ENCODE measurements around the gene GOLGB1. TPM values are rescaled to one million over a fixed set of nuclear protein-coding genes. Genes with fewer than 3 reads are reported as not detected.

The GOLGB1 gene
- polyA plus RNA-seq, 1 donor from 2014 or later, result 30.2 TPM

- no peak overlapping the region for H2AFZ ChIP-seq (ENCODE audit: low read depth, low read length)
Observed at GRCh38 chr3:121758727-121759450, 9.3 kb upstream of the GOLGB1 start.

GRCh38 chr3:121757812-121758545, 8.4 kb upstream of the GOLGB1 start:
- Histone ChIP-seq H3K36me3 (ENCODE audit: insufficient read depth, low read length) (no peaks in the 10 kb centered on the region), H3K9me3 (ENCODE audit: low read length) (no peaks in the 10 kb centered on the region), H3K9ac (ENCODE audit: low read length) (no peak overlapping the region), H3K4me2 (ENCODE audit: low read length) (no peak overlapping the region), H3K79me2 (replicated peaks; ENCODE audit: insufficient read depth, low read length) (no peaks in the 10 kb centered on the region), H3F3A (ENCODE audit: insufficient read depth, low read length, poor library complexity, severe bottlenecking) (no peaks in the 10 kb centered on the region), H3K9me2 (ENCODE audit: insufficient read depth, low read length) (no peaks in the 10 kb centered on the region), H3K27me3 (ENCODE audit: insufficient read depth, low read depth, low read length) (no peaks in the 10 kb centered on the region), H2AFZ (ENCODE audit: low read depth, low read length) (no peak overlapping the region), H3K4me3 (ENCODE audit: low read length) (no peak overlapping the region), H4K20me1 (ENCODE audit: insufficient read depth) (no peaks in the 10 kb centered on the region), H3K27ac (ENCODE audit: low read length) (no peak overlapping the region)
- no peak for TF ChIP-seq RAD21 (conservative IDR thresholded peaks at IDR 0.05)
- no peak for TF ChIP-seq MXI1 (conservative IDR thresholded peaks at IDR 0.05; ENCODE audit: poor library complexity, severe bottlenecking)

More at GRCh38 chr3:121758727-121759450, 9.3 kb upstream of the GOLGB1 start:
- H3K4me3 ChIP-seq (ENCODE audit: low read length), result no peak overlapping the region
- no peaks in the 10 kb centered on the region for H3F3A ChIP-seq (ENCODE audit: insufficient read depth, low read length, poor library complexity, severe bottlenecking)
- H4K20me1 ChIP-seq (ENCODE audit: insufficient read depth), result no peaks in the 10 kb centered on the region
- H3K79me2 ChIP-seq (replicated peaks; ENCODE audit: insufficient read depth, low read length), result no peaks in the 10 kb centered on the region
- TF ChIP-seq POLR2AphosphoS5 (IDR thresholded peaks at IDR 0.05), result no peak
- no peak for TF ChIP-seq EZH2 (IDR thresholded peaks at IDR 0.05; ENCODE audit: borderline replicate concordance, insufficient read depth, low read length, poor library complexity, severe bottlenecking)
- TF ChIP-seq TAF1 (IDR thresholded peaks at IDR 0.05; ENCODE audit: low read depth), result no peak
- TF ChIP-seq MXI1 (conservative IDR thresholded peaks at IDR 0.05; ENCODE audit: poor library complexity, severe bottlenecking), result no peak
- TF ChIP-seq, protein P1, sequence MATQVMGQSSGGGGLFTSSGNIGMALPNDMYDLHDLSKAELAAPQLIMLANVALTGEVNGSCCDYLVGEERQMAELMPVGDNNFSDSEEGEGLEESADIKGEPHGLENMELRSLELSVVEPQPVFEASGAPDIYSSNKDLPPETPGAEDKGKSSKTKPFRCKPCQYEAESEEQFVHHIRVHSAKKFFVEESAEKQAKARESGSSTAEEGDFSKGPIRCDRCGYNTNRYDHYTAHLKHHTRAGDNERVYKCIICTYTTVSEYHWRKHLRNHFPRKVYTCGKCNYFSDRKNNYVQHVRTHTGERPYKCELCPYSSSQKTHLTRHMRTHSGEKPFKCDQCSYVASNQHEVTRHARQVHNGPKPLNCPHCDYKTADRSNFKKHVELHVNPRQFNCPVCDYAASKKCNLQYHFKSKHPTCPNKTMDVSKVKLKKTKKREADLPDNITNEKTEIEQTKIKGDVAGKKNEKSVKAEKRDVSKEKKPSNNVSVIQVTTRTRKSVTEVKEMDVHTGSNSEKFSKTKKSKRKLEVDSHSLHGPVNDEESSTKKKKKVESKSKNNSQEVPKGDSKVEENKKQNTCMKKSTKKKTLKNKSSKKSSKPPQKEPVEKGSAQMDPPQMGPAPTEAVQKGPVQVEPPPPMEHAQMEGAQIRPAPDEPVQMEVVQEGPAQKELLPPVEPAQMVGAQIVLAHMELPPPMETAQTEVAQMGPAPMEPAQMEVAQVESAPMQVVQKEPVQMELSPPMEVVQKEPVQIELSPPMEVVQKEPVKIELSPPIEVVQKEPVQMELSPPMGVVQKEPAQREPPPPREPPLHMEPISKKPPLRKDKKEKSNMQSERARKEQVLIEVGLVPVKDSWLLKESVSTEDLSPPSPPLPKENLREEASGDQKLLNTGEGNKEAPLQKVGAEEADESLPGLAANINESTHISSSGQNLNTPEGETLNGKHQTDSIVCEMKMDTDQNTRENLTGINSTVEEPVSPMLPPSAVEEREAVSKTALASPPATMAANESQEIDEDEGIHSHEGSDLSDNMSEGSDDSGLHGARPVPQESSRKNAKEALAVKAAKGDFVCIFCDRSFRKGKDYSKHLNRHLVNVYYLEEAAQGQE (IDR thresholded peaks at IDR 0.05; ENCODE audit: borderline replicate concordance), result no peak
- no peak for TF ChIP-seq EP300 (conservative IDR thresholded peaks at IDR 0.05; ENCODE audit: poor library complexity, severe bottlenecking)
- TF ChIP-seq, protein P2, sequence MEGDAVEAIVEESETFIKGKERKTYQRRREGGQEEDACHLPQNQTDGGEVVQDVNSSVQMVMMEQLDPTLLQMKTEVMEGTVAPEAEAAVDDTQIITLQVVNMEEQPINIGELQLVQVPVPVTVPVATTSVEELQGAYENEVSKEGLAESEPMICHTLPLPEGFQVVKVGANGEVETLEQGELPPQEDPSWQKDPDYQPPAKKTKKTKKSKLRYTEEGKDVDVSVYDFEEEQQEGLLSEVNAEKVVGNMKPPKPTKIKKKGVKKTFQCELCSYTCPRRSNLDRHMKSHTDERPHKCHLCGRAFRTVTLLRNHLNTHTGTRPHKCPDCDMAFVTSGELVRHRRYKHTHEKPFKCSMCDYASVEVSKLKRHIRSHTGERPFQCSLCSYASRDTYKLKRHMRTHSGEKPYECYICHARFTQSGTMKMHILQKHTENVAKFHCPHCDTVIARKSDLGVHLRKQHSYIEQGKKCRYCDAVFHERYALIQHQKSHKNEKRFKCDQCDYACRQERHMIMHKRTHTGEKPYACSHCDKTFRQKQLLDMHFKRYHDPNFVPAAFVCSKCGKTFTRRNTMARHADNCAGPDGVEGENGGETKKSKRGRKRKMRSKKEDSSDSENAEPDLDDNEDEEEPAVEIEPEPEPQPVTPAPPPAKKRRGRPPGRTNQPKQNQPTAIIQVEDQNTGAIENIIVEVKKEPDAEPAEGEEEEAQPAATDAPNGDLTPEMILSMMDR (IDR thresholded peaks at IDR 0.05; ENCODE audit: poor library complexity, severe bottlenecking), result no peak
- TF ChIP-seq SMC3 (conservative IDR thresholded peaks at IDR 0.05; ENCODE audit: poor library complexity), result no peak
- no peak for TF ChIP-seq RAD21 (conservative IDR thresholded peaks at IDR 0.05)
- no peaks in the 10 kb centered on the region for H3K27me3 ChIP-seq (ENCODE audit: insufficient read depth, low read depth, low read length)
- no peak overlapping the region for H3K4me2 ChIP-seq (ENCODE audit: low read length)
- no peaks in the 10 kb centered on the region for H3K36me3 ChIP-seq (ENCODE audit: insufficient read depth, low read length)
- no peak overlapping the region for H3K9ac ChIP-seq (ENCODE audit: low read length)
- H3K27ac ChIP-seq (ENCODE audit: low read length), result no peak overlapping the region
- no peaks in the 10 kb centered on the region for H3K9me3 ChIP-seq (ENCODE audit: low read length)
- no peaks in the 10 kb centered on the region for H3K9me2 ChIP-seq (ENCODE audit: insufficient read depth, low read length)
